HG02852 (cell line): ENCODE measurements around the gene NBEAL1.
"Not testable (repeated sequence)": the region's sequence is repeated elsewhere in the genome, so short reads cannot be mapped to it uniquely, and the experiment has no call there.

Source experiments
- ATAC-seq: cut with Tn5 transposase; IDR thresholded peaks from one replicate; pipeline ENCODE4 v1.9.1; 2021; ENCODE audit warnings: mild to moderate bottlenecking, moderate library complexity; ENCODE audit not compliant: unreplicated experiment

Gene NBEAL1

GRCh38 chr2:203014456-203015199 is at the start of gene NBEAL1:
Gene NBEAL1, plus strand, starts transcription at chr2:203014875. Its CDS starts 1,510 bp downstream, at chr2:203016385.
- ATAC-seq, result peak; percentile 97

- ATAC-seq, result peak; percentile 66
Observed at GRCh38 chr2:202965810-202966460, 48.7 kb upstream of the NBEAL1 start.

- ATAC-seq, result not testable (repeated sequence)
Observed at GRCh38 chr2:202969404-202969803, 45.3 kb upstream of the NBEAL1 start.

- no peak for ATAC-seq
Observed at GRCh38 chr2:202976809-202977208, 37.9 kb upstream of the NBEAL1 start.

GRCh38 chr2:202982779-202983491 is 31.7 kb upstream of the NBEAL1 start:
- ATAC-seq, result no peak

GRCh38 chr2:202989749-202990148 is 24.9 kb upstream of the NBEAL1 start:
- no peak for ATAC-seq

- ATAC-seq, result no peak
Observed at GRCh38 chr2:202990501-202990900, 24.2 kb upstream of the NBEAL1 start.

GRCh38 chr2:202997113-202997512 is 17.6 kb upstream of the NBEAL1 start:
- not testable (repeated sequence) for ATAC-seq

GRCh38 chr2:203002054-203002821 is 12.4 kb upstream of the NBEAL1 start:
- no peak for ATAC-seq

GRCh38 chr2:203003716-203004115 is 11.0 kb upstream of the NBEAL1 start:
- ATAC-seq, result no peak

- no peak for ATAC-seq
Observed at GRCh38 chr2:203016716-203017115, 2.0 kb downstream of the NBEAL1 start.

GRCh38 chr2:203018181-203018580 is 3.5 kb downstream of the NBEAL1 start:
- no peak for ATAC-seq

GRCh38 chr2:203019142-203019541 is 4.5 kb downstream of the NBEAL1 start:
- no peak for ATAC-seq

- no peak for ATAC-seq
Observed at GRCh38 chr2:203021991-203022390, 7.3 kb downstream of the NBEAL1 start.

GRCh38 chr2:203022751-203023150 is 8.1 kb downstream of the NBEAL1 start:
- no peak for ATAC-seq

- no peak for ATAC-seq
Observed at GRCh38 chr2:203025592-203025991, 10.9 kb downstream of the NBEAL1 start.

- ATAC-seq, result no peak
Observed at GRCh38 chr2:203030545-203030944, 15.9 kb downstream of the NBEAL1 start.

- no peak for ATAC-seq
Observed at GRCh38 chr2:203030991-203031390, 16.3 kb downstream of the NBEAL1 start.

GRCh38 chr2:203033395-203033794 is 18.7 kb downstream of the NBEAL1 start:
- no peak for ATAC-seq

GRCh38 chr2:203035879-203036470 is 21.3 kb downstream of the NBEAL1 start:
- ATAC-seq, result no peak

- no peak for ATAC-seq
Observed at GRCh38 chr2:203037026-203037425, 22.4 kb downstream of the NBEAL1 start.
